ENCODE measurements around the gene DCAF11. TPM values are rescaled to one million over a fixed set of nuclear protein-coding genes. Genes with fewer than 3 reads are reported as not detected.

DCAF11 gene
- total RNA-seq, 6 experiments from 2014 or later, result 28.1 to 36.3 (median 32.1) TPM

- Mint-ChIP-seq H3K27me3 (ENCODE audit: insufficient read depth) (peaks cover 7% of the 10 kb centered on the region), H3K4me3 (no peak overlapping the region), H3K36me3 (ENCODE audit: low read depth) (peaks cover 9% of the 10 kb centered on the region), H3K9me3 (no peaks in the 10 kb centered on the region), H3K27ac (no peak overlapping the region), H3K4me1 (ENCODE audit: low read depth) (peaks cover 18% of the 10 kb centered on the region)
- no peak for DNase-seq
- no peak for TF ChIP-seq CTCF (IDR thresholded peaks at IDR 0.05)
These were observed 36.0 kb downstream of the DCAF11 start for GRCh38 chr14:24150567-24150966.

- Mint-ChIP-seq H3K4me3 (no peak overlapping the region), H3K9me3 (no peaks in the 10 kb centered on the region), H3K27me3 (ENCODE audit: insufficient read depth) (peaks cover 5% of the 10 kb centered on the region), H3K36me3 (ENCODE audit: low read depth) (peaks cover 13% of the 10 kb centered on the region), H3K4me1 (ENCODE audit: low read depth) (peaks cover 14% of the 10 kb centered on the region), H3K27ac (no peak overlapping the region)
- TF ChIP-seq CTCF (IDR thresholded peaks at IDR 0.05), result no peak
- DNase-seq, result no peak
These were observed 36.4 kb downstream of the DCAF11 start for GRCh38 chr14:24150993-24151392.

- no peak overlapping the region for H3K4me3 Mint-ChIP-seq
- TF ChIP-seq CTCF (IDR thresholded peaks at IDR 0.05), result no peak
- H3K9me3 Mint-ChIP-seq, result no peaks in the 10 kb centered on the region
- DNase-seq, result no peak
- H3K36me3 Mint-ChIP-seq (ENCODE audit: low read depth), result peaks cover 14% of the 10 kb centered on the region
- H3K4me1 Mint-ChIP-seq (ENCODE audit: low read depth), result peaks cover 12% of the 10 kb centered on the region
- H3K27ac Mint-ChIP-seq, result no peak overlapping the region
- H3K27me3 Mint-ChIP-seq (ENCODE audit: insufficient read depth), result peaks cover 3% of the 10 kb centered on the region
These were observed 37.0 kb downstream of the DCAF11 start for GRCh38 chr14:24151404-24152080.

GRCh38 chr14:24155100-24155499 is 40.5 kb downstream of the DCAF11 start:
- Mint-ChIP-seq H3K27me3 (ENCODE audit: insufficient read depth) (peaks cover 3% of the 10 kb centered on the region; the same call in 1 of the 2 replicates), H3K27ac (no peak overlapping the region), H3K4me3 (no peak overlapping the region), H3K36me3 (ENCODE audit: low read depth) (peaks cover 28% of the 10 kb centered on the region), H3K9me3 (no peaks in the 10 kb centered on the region), H3K4me1 (ENCODE audit: low read depth) (no peaks in the 10 kb centered on the region)
- no peak for TF ChIP-seq CTCF (IDR thresholded peaks at IDR 0.05)
- DNase-seq, result no peak

- peaks cover 13% of the 10 kb centered on the region for H3K4me1 Mint-ChIP-seq (ENCODE audit: low read depth)
- peaks cover 29% of the 10 kb centered on the region for H3K36me3 Mint-ChIP-seq (ENCODE audit: low read depth)
- peaks cover 3% of the 10 kb centered on the region; the same call in 1 of the 2 replicates for H3K27me3 Mint-ChIP-seq (ENCODE audit: insufficient read depth)
- H3K4me3 Mint-ChIP-seq, result no peak overlapping the region
- DNase-seq, result no peak
- TF ChIP-seq CTCF (IDR thresholded peaks at IDR 0.05), result no peak
- H3K27ac Mint-ChIP-seq, result no peak overlapping the region
- H3K9me3 Mint-ChIP-seq, result no peaks in the 10 kb centered on the region
These were observed 42.3 kb downstream of the DCAF11 start for GRCh38 chr14:24156840-24157239.

Data from HFFc6 (cell line).